ENCODE measurements around the gene UBE2D2. TPM values are rescaled to one million over a fixed set of nuclear protein-coding genes. Genes with fewer than 3 reads are reported as not detected.

Gene UBE2D2
- polyA plus RNA-seq = 110 and 118 TPM in 2 replicates
- polyA minus RNA-seq = 91.0 and 99.3 TPM in 2 replicates

DNA sequence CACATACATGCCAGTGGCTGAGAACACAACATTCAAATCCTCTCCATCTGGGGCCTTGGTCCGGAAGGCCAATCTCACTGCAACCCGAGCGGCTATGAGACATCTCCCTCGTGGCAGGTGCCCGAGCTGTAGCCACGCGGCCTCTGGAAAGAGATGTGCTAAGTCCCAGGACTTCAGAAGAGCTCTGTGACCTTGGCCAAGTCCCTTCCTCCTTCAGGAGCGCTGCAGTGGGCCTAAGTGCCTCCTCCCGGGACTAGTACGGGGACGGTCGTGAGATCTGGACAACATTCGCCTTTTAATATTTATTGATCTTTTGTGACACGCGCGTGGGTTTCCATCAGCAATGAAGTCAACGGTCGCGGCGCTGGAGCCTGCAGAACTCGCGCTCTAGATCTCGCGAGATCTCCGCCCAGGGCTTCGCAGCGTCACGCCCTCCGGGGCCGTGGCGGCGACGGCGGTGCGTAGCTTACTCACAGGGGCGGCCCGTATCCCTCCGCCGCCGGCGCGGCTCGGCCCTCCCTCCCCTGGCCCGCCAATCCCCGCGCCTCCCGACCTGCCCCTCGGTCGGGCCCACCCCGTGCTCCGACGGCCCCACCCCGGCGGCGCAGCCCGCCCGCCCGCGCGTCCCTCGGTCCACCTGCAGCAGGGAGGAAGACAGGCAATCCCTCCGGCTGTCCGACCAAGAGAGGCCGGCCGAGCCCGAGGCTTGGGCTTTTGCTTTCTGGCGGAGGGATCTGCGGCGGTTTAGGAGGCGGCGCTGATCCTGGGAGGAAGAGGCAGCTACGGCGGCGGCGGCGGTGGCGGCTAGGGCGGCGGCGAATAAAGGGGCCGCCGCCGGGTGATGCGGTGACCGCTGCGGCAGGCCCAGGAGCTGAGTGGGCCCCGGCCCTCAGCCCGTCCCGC, at the start of gene UBE2D2:
TSS of gene UBE2D2 (plus strand) at position 588 of the 903 bp plus-strand sequence. CDS start 453 bp downstream, outside the sequence.
- peak; percentile 27 for TF ChIP-seq SMC3 (conservative IDR thresholded peaks at IDR 0.05; ENCODE audit: poor library complexity)
- peak; percentile 92 for TF ChIP-seq POLR2AphosphoS5 (IDR thresholded peaks at IDR 0.05)
- TF ChIP-seq, protein P1, sequence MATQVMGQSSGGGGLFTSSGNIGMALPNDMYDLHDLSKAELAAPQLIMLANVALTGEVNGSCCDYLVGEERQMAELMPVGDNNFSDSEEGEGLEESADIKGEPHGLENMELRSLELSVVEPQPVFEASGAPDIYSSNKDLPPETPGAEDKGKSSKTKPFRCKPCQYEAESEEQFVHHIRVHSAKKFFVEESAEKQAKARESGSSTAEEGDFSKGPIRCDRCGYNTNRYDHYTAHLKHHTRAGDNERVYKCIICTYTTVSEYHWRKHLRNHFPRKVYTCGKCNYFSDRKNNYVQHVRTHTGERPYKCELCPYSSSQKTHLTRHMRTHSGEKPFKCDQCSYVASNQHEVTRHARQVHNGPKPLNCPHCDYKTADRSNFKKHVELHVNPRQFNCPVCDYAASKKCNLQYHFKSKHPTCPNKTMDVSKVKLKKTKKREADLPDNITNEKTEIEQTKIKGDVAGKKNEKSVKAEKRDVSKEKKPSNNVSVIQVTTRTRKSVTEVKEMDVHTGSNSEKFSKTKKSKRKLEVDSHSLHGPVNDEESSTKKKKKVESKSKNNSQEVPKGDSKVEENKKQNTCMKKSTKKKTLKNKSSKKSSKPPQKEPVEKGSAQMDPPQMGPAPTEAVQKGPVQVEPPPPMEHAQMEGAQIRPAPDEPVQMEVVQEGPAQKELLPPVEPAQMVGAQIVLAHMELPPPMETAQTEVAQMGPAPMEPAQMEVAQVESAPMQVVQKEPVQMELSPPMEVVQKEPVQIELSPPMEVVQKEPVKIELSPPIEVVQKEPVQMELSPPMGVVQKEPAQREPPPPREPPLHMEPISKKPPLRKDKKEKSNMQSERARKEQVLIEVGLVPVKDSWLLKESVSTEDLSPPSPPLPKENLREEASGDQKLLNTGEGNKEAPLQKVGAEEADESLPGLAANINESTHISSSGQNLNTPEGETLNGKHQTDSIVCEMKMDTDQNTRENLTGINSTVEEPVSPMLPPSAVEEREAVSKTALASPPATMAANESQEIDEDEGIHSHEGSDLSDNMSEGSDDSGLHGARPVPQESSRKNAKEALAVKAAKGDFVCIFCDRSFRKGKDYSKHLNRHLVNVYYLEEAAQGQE (IDR thresholded peaks at IDR 0.05; ENCODE audit: borderline replicate concordance) = peak; percentile 87
- TF ChIP-seq EP300 (conservative IDR thresholded peaks at IDR 0.05; ENCODE audit: poor library complexity, severe bottlenecking) = peak; percentile 55
- peak; percentile 49 for TF ChIP-seq TAF1 (IDR thresholded peaks at IDR 0.05; ENCODE audit: low read depth)
- TF ChIP-seq RAD21 (conservative IDR thresholded peaks at IDR 0.05) = peak; percentile 22
- TF ChIP-seq, protein P2, sequence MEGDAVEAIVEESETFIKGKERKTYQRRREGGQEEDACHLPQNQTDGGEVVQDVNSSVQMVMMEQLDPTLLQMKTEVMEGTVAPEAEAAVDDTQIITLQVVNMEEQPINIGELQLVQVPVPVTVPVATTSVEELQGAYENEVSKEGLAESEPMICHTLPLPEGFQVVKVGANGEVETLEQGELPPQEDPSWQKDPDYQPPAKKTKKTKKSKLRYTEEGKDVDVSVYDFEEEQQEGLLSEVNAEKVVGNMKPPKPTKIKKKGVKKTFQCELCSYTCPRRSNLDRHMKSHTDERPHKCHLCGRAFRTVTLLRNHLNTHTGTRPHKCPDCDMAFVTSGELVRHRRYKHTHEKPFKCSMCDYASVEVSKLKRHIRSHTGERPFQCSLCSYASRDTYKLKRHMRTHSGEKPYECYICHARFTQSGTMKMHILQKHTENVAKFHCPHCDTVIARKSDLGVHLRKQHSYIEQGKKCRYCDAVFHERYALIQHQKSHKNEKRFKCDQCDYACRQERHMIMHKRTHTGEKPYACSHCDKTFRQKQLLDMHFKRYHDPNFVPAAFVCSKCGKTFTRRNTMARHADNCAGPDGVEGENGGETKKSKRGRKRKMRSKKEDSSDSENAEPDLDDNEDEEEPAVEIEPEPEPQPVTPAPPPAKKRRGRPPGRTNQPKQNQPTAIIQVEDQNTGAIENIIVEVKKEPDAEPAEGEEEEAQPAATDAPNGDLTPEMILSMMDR (IDR thresholded peaks at IDR 0.05; ENCODE audit: poor library complexity, severe bottlenecking) = no peak
- no peak for TF ChIP-seq EZH2 (IDR thresholded peaks at IDR 0.05; ENCODE audit: borderline replicate concordance, insufficient read depth, low read length, poor library complexity, severe bottlenecking)
- TF ChIP-seq MXI1 (conservative IDR thresholded peaks at IDR 0.05; ENCODE audit: poor library complexity, severe bottlenecking) = peak; percentile 95
- H3K9me2 ChIP-seq (ENCODE audit: insufficient read depth, low read length) = no peaks in the 10 kb centered on the region
- H3K27me3 ChIP-seq (ENCODE audit: insufficient read depth, low read depth, low read length) = no peaks in the 10 kb centered on the region
- H4K20me1 ChIP-seq (ENCODE audit: insufficient read depth) = peaks cover 5% of the 10 kb centered on the region
- peaks cover 11% of the 10 kb centered on the region for H3F3A ChIP-seq (ENCODE audit: insufficient read depth, low read length, poor library complexity, severe bottlenecking)
- peak within 1 kb of the TSS; percentile 95 for H3K9ac ChIP-seq (ENCODE audit: low read length)
- no peaks in the 10 kb centered on the region for H3K36me3 ChIP-seq (ENCODE audit: insufficient read depth, low read length)
- peak within 1 kb of the TSS; percentile 80 for H3K4me2 ChIP-seq (ENCODE audit: low read length)
- peaks cover 40% of the 10 kb centered on the region for H3K79me2 ChIP-seq (replicated peaks; ENCODE audit: insufficient read depth, low read length)
- peak within 1 kb of the TSS; percentile 91 for H2AFZ ChIP-seq (ENCODE audit: low read depth, low read length)
- H3K4me3 ChIP-seq (ENCODE audit: low read length) = peak within 1 kb of the TSS; percentile 89
- no peaks in the 10 kb centered on the region for H3K9me3 ChIP-seq (ENCODE audit: low read length)
- peak within 1 kb of the TSS; percentile 94 for H3K27ac ChIP-seq (ENCODE audit: low read length)

DNA sequence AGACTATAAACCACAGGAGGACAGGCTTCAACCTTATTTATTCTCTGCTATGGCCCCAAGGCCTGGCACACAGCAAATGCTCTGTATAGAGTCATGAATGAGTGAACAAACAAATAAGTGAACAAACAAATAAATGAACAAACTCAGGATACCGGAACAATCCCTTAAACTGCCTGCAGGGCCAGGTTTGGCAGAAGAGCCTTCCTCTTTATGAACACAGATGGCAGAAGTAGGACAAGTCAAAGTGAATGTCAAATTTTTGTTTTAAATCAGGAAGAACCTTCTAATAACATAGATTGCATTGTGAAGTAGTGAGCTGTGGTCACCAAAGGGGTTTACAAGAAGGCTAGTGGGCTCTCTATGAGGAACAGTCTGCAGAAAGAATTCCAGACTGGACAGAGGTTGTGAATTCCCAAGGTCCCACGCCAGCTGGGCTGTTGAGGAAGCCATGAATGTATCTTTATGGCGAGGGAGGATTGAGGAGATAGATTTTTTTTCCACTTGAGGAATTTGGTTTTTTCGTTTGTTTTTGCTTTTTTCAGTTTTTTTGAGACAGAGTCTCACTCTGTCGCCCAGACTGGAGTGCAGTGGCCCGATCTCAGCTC, 48.3 kb upstream of the UBE2D2 start:
- Histone ChIP-seq H3K27ac (ENCODE audit: low read length) (no peak overlapping the region), H3F3A (ENCODE audit: insufficient read depth, low read length, poor library complexity, severe bottlenecking) (no peaks in the 10 kb centered on the region), H3K4me2 (ENCODE audit: low read length) (no peak overlapping the region), H3K79me2 (replicated peaks; ENCODE audit: insufficient read depth, low read length) (no peaks in the 10 kb centered on the region), H3K36me3 (ENCODE audit: insufficient read depth, low read length) (no peaks in the 10 kb centered on the region), H3K4me3 (ENCODE audit: low read length) (no peak overlapping the region), H3K9ac (ENCODE audit: low read length) (no peak overlapping the region), H4K20me1 (ENCODE audit: insufficient read depth) (no peaks in the 10 kb centered on the region), H3K9me2 (ENCODE audit: insufficient read depth, low read length) (no peaks in the 10 kb centered on the region), H3K27me3 (ENCODE audit: insufficient read depth, low read depth, low read length) (no peaks in the 10 kb centered on the region), H3K9me3 (ENCODE audit: low read length) (no peaks in the 10 kb centered on the region), H2AFZ (ENCODE audit: low read depth, low read length) (no peak overlapping the region)
- no peak for TF ChIP-seq RAD21 (conservative IDR thresholded peaks at IDR 0.05)
- TF ChIP-seq, protein P2 (IDR thresholded peaks at IDR 0.05; ENCODE audit: poor library complexity, severe bottlenecking) = no peak
- TF ChIP-seq EZH2 (IDR thresholded peaks at IDR 0.05; ENCODE audit: borderline replicate concordance, insufficient read depth, low read length, poor library complexity, severe bottlenecking) = no peak
- TF ChIP-seq POLR2AphosphoS5 (IDR thresholded peaks at IDR 0.05) = no peak
- no peak for TF ChIP-seq TAF1 (IDR thresholded peaks at IDR 0.05; ENCODE audit: low read depth)
- TF ChIP-seq, protein P1 (IDR thresholded peaks at IDR 0.05; ENCODE audit: borderline replicate concordance) = no peak
- no peak for TF ChIP-seq SMC3 (conservative IDR thresholded peaks at IDR 0.05; ENCODE audit: poor library complexity)
- TF ChIP-seq EP300 (conservative IDR thresholded peaks at IDR 0.05; ENCODE audit: poor library complexity, severe bottlenecking) = no peak
- no peak for TF ChIP-seq MXI1 (conservative IDR thresholded peaks at IDR 0.05; ENCODE audit: poor library complexity, severe bottlenecking)
